ENCODE measurements around the gene PAK1. TPM values are rescaled to one million over a fixed set of nuclear protein-coding genes. Genes with fewer than 3 reads are reported as not detected.

PAK1 gene
- total RNA-seq, 6 donors from 2014 or later, result 14.9 to 49.2 (median 30.1) TPM

DNA sequence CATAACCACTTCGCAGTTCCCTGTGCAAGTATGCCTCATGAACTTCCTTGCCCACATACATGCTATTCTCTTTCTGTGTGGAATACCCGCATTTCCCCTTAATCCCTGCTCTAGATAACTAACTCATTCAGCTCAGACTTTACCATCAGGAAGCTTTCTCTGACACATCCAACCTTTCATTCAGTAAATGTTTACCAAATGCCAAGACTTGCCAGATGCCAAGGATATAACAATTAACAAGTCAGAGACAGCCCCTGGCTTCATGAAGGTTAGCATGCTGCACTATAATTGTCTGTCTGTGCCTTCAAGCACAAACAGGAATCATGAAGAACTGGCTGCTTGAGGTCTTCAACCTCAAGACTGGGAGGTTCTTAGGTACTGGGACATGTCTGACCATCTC lies 101.2 kb downstream of the PAK1 start:
- WGBS, 2 donors, result 88 to 96% methylated on average over 2 of the region's 2 CpGs
- Histone ChIP-seq H3K36me3 (peaks cover 0 to 5% (median 0%) of the 10 kb centered on the region in 4 donors), H3K4me3 (no peak overlapping the region), H3K4me1 (no peaks in the 10 kb centered on the region), H3K27ac (no peak overlapping the region), H3K27me3 (no peaks in the 10 kb centered on the region), H3K9me3 (no peaks in the 10 kb centered on the region)
- TF ChIP-seq, protein P1, sequence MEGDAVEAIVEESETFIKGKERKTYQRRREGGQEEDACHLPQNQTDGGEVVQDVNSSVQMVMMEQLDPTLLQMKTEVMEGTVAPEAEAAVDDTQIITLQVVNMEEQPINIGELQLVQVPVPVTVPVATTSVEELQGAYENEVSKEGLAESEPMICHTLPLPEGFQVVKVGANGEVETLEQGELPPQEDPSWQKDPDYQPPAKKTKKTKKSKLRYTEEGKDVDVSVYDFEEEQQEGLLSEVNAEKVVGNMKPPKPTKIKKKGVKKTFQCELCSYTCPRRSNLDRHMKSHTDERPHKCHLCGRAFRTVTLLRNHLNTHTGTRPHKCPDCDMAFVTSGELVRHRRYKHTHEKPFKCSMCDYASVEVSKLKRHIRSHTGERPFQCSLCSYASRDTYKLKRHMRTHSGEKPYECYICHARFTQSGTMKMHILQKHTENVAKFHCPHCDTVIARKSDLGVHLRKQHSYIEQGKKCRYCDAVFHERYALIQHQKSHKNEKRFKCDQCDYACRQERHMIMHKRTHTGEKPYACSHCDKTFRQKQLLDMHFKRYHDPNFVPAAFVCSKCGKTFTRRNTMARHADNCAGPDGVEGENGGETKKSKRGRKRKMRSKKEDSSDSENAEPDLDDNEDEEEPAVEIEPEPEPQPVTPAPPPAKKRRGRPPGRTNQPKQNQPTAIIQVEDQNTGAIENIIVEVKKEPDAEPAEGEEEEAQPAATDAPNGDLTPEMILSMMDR (IDR thresholded peaks at IDR 0.05), result no peak
- TF ChIP-seq EP300 (IDR thresholded peaks at IDR 0.05) (no peak), POLR2A (IDR thresholded peaks at IDR 0.05) (no peak), POLR2AphosphoS5 (IDR thresholded peaks at IDR 0.05) (no peak)
- DNase-seq (no peak), ATAC-seq (ENCODE audit: low FRiP score in 2 of 2) (no peak)

DNA sequence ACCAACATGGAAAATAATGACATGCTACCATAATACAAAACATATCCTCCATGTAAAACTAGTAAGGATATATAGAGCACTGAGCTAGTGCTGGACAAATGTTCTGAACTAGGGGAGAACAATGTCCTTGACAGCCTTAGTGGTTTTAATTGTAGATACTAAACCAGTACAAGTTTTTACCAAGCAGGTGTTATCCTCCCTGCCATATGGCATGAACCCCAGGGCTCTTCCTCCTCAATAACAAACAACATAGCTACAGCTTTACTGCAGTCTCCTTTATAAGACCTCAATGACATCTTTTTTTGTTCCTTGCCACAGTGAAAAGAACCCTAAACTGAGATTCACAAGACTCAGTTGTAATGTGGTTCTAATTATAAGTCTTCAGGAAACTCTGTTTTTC lies 102.2 kb downstream of the PAK1 start:
- DNase-seq (no peak), ATAC-seq (ENCODE audit: low FRiP score in 2 of 2) (no peak)
- Histone ChIP-seq H3K36me3 (peaks cover 0 to 4% (median 0%) of the 10 kb centered on the region in 4 donors), H3K27ac (no peak overlapping the region), H3K9me3 (no peaks in the 10 kb centered on the region), H3K4me3 (no peak overlapping the region), H3K4me1 (no peaks in the 10 kb centered on the region), H3K27me3 (no peaks in the 10 kb centered on the region)
- no peak for TF ChIP-seq POLR2AphosphoS5 (IDR thresholded peaks at IDR 0.05)
- TF ChIP-seq, protein P1 (IDR thresholded peaks at IDR 0.05), result no peak
- no peak for TF ChIP-seq POLR2A (IDR thresholded peaks at IDR 0.05)
- TF ChIP-seq EP300 (IDR thresholded peaks at IDR 0.05), result no peak

DNA sequence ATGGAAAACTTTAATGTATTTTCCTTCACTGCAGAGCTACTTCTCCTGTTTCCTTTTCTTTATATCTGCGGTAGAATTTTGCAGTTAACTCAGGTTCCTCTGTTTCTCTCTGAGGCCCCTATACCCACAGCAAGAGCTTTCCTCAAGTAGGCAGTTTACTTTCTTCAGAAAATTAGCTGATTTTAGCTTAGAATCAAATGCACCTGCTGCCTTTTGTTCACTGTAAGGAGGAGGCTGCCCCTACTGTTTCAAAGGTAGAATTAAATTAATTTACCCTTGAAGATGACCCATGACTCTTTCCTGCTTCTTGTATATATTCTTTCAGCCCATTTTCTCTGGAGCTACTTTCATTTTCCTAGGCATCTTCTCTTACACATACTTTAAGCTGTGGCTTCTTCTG lies 103.7 kb downstream of the PAK1 start:
- ATAC-seq (ENCODE audit: low FRiP score in 2 of 2), result no peak
- H3K27me3 ChIP-seq, result no peaks in the 10 kb centered on the region
- peaks cover 0 to 4% (median 0%) of the 10 kb centered on the region in 4 donors for H3K36me3 ChIP-seq
- no peak for TF ChIP-seq POLR2AphosphoS5 (IDR thresholded peaks at IDR 0.05)
- TF ChIP-seq POLR2A (IDR thresholded peaks at IDR 0.05), result no peak
- TF ChIP-seq EP300 (IDR thresholded peaks at IDR 0.05), result no peak
- TF ChIP-seq, protein P1 (IDR thresholded peaks at IDR 0.05), result no peak
- no peak overlapping the region for H3K27ac ChIP-seq
- WGBS, 2 donors, result 73 to 97% methylated on average over 1 of the region's 1 CpG
- no peaks in the 10 kb centered on the region for H3K4me1 ChIP-seq
- no peak for DNase-seq
- H3K9me3 ChIP-seq, result no peaks in the 10 kb centered on the region
- H3K4me3 ChIP-seq, result no peak overlapping the region

DNA sequence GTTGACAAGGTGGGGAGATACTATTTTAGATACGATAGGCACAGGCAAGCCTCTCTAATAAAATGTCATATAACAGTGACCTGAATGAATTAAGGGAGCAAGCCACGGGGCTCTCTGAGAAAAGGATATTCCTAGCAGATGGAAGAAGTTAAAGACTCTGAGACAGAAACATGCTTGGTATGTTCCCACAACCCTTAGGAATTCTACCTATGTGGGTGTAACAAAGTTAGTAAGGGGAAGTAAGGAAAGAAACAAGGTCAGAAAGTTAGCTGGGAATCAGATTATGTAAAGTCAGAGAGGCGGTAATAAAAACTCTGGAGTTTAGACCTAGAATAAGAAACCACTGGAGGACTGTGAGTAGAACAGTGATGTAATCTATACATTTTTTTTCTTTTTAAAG lies 112.7 kb downstream of the PAK1 start:
- DNase-seq, result no peak
- no peak overlapping the region for H3K4me3 ChIP-seq
- no peak overlapping the region for H3K27ac ChIP-seq
- no peaks in the 10 kb centered on the region for H3K4me1 ChIP-seq
- no peak for TF ChIP-seq POLR2A (IDR thresholded peaks at IDR 0.05)
- TF ChIP-seq EP300 (IDR thresholded peaks at IDR 0.05), result no peak
- no peak for TF ChIP-seq POLR2AphosphoS5 (IDR thresholded peaks at IDR 0.05)
- TF ChIP-seq, protein P1 (IDR thresholded peaks at IDR 0.05), result no peak
- H3K36me3 ChIP-seq, result peaks cover 0 to 7% (median 3%) of the 10 kb centered on the region in 4 donors
- WGBS, 2 donors, result 88 to 91% methylated on average over 3 of the region's 3 CpGs
- ATAC-seq (ENCODE audit: low FRiP score in 2 of 2), result no peak
- no peaks in the 10 kb centered on the region for H3K27me3 ChIP-seq
- no peaks in the 10 kb centered on the region for H3K9me3 ChIP-seq

DNA sequence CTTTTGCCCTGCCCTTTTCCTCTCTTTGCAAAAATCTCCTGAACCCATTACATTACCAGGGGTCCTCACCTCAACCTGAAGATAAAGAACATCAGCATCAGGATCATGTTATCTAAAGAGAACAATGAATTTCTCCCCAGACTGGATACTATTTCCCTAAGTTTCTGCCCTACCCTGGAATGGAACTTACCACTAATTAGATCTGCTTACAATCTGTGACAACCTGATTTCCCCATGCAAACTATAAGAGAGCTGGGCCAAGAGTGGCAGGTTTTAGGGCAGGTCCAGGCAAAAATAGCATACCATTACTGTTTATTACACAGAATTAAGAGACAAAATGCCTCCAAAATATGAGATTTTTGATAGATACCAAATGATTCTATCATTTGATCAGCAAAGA lies 114.4 kb downstream of the PAK1 start:
- no peaks in the 10 kb centered on the region for H3K9me3 ChIP-seq
- H3K27me3 ChIP-seq, result no peaks in the 10 kb centered on the region
- no peak overlapping the region for H3K27ac ChIP-seq
- no peak overlapping the region for H3K4me3 ChIP-seq
- no peaks in the 10 kb centered on the region for H3K4me1 ChIP-seq
- peaks cover 0 to 7% (median 3%) of the 10 kb centered on the region in 4 donors for H3K36me3 ChIP-seq
- DNase-seq, result no peak
- TF ChIP-seq, protein P1 (IDR thresholded peaks at IDR 0.05), result no peak
- no peak for TF ChIP-seq POLR2AphosphoS5 (IDR thresholded peaks at IDR 0.05)
- ATAC-seq (ENCODE audit: low FRiP score in 2 of 2), result no peak
